ENCODE measurements around the gene MAGEB1.

DNA sequence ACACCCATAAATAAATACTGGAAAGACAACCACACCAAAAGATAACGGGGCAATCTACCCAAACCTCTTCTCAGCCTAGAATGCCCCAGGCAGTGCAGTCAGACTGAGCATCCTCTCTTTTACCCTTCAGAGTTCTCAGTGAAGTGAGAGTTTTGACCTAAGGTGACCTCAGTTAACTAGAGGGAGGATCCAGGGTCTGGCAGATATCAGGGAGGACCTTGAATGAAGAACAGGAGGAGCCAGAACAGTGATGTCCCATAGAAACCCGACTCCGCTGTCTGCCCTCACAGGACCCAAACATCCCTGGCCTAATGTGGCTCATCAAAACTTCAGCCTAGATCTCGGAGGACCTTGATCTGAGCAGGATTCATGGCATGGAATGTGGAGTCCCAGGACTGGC lies 16.6 kb upstream of the MAGEB1 start, which contains the start of gene MAGEB3:
- no peak for TF ChIP-seq ZFX (IDR thresholded peaks at IDR 0.05)
- TF ChIP-seq, protein P1, sequence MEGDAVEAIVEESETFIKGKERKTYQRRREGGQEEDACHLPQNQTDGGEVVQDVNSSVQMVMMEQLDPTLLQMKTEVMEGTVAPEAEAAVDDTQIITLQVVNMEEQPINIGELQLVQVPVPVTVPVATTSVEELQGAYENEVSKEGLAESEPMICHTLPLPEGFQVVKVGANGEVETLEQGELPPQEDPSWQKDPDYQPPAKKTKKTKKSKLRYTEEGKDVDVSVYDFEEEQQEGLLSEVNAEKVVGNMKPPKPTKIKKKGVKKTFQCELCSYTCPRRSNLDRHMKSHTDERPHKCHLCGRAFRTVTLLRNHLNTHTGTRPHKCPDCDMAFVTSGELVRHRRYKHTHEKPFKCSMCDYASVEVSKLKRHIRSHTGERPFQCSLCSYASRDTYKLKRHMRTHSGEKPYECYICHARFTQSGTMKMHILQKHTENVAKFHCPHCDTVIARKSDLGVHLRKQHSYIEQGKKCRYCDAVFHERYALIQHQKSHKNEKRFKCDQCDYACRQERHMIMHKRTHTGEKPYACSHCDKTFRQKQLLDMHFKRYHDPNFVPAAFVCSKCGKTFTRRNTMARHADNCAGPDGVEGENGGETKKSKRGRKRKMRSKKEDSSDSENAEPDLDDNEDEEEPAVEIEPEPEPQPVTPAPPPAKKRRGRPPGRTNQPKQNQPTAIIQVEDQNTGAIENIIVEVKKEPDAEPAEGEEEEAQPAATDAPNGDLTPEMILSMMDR (conservative IDR thresholded peaks at IDR 0.05), result no peak

All from C4-2B (cell line).